HT1080 (cell line): ENCODE measurements around the gene PAIP2B. TPM values are rescaled to one million over a fixed set of nuclear protein-coding genes. Genes with fewer than 3 reads are reported as not detected.
"Not testable (repeated sequence)": the region's sequence is repeated elsewhere in the genome, so short reads cannot be mapped to it uniquely, and the experiment has no call there.

Source experiments
- DNase-seq: peaks from one replicate; pipeline ENCODE4 v3.0.0-alpha.2; 2015; ENCODE audit warnings: low read depth
- total RNA-seq: library from RNA; depleted of rRNA; stranded (reverse); fragments of >200 nt; shearing (Covaris generic); gene quantifications from 2 replicates; pipeline ENCODE4 v1.2.3, GENCODE V29; 2014

The PAIP2B gene
- total RNA-seq, 1 experiment from 2014 or later: 0.08 TPM

DNA sequence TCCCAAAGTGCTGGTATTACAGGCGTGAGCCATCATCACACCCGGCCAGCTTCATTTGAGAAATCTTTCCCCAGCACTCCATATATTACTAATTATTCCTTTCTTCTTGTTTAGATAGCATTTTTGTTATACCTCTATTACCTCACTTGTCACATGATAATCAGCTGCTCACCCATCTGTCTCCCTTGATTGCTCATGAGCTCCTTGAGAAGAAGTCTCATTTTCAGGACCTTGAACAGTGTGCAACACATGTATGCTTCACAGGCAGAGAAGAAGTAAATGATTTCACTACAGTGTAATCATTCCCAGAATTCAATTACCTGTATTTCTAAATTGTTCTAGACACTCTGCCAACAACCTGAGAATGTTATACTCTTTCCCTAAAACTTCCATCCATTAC is 6.2 kb downstream of the PAIP2B start:
- no peak for DNase-seq

DNA sequence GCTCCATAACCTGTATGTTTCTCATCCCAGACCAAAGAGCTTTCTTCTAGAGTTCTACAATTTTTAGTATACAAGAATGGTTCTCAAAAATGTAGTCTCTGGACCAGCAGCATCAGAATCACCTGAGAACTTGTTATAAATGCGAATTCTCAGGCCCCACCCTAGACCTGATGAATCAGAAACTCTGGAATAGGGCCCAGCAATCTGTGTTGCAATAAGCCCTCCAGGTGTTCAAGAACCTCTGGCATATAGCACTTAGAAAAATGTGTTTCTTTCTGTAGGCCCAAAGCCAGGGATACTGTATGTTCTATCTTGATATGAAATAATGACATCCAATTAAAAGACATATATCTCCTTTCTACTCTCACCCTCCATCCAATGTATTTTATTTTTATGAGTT is 10.4 kb downstream of the PAIP2B start:
- DNase-seq: no peak

DNA sequence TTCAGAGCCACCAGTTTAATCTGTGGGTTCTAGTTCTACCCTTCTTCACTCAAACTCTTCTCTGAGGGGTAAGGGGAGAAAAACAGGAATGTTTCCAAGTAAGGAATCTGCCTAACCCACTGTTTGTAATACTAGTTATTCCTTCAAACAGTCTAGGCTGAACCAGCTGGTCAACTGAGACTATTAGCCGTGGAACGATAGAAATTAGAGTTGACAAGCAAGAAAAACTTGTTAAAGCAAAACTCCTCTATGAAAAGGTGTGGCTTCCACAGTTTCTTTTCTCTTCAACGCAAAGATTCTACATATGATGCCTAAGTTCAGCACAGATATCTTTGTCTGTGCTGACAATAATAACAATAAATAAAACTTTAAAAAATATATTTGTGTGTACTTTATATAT is 11.5 kb downstream of the PAIP2B start:
- no peak for DNase-seq

DNA sequence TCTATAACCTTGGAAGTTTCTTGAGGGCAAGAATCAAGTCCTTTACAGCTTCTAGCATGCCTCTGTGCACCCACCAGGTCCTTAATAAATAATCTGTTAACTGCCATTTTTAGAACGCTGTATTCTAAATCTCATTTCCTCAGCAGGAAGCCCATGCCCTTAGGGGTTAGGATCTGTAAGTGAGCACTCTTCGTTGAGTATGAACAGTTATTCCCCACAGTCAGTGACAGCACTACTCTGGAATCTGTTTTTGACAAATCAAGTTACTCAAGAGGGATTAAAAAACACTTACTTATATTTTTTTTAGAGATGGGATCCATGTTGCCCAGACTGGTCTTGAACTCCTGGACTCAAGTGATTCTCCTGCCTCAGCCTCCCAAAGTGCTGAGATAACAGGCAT is 14.6 kb downstream of the PAIP2B start:
- no peak for DNase-seq

DNA sequence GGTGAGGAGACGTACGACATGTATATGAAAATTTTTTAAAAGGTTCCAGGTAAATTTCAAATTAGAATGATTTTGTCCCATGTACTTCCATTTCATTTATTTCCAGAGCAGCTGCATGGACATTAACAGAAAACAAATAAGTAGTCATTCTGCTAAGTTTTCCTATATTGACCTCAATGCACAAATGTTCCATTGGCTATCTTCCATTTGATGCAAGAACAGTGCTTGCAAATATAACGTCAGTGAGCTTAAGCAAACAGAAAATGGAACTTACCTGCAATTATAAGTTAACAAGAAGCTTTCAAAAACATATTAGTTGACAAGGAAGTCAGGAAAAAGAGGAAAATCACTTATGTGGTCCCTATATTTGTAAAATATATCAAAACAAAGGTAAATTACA is 16.6 kb downstream of the PAIP2B start:
- no peak for DNase-seq

DNA sequence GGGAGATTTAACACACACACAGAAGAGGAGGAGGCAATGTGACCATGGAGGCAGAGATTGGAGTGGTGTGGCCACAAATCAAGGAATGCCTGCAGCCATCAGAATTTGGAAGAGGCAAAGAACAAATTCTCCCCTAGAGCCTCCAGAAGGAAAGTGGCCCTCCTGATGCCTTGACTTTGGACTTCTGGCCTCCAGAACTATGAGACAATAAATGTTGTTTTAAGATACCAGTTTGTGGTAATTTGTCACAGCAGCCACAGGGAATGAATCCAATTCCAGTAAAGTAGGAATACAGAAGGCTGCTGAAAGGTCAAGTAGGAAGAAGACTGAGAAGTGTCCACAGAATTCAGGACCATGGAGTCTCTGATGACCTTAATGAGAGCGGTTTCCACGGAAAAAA is 18.1 kb downstream of the PAIP2B start:
- DNase-seq: no peak

DNA sequence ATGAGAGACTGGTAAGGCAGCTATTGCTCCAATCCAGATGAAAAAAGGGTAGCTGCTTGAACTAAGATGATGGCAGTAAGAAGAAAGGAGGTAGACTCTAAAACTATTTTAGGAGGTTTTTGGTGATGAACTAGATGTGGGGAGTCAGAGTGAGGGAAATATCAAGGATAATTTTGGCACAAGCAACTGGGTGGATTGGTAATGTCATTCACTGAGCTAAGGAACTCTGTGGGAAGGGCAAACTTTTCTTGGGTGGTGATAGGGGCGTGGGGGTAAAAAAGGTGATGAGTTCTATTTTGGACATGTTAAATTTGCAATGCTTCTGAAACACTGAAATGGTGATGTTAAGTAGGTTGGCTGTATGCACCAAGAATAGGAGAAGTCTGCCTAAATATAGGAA is 19.3 kb downstream of the PAIP2B start:
- no peak for DNase-seq

DNA sequence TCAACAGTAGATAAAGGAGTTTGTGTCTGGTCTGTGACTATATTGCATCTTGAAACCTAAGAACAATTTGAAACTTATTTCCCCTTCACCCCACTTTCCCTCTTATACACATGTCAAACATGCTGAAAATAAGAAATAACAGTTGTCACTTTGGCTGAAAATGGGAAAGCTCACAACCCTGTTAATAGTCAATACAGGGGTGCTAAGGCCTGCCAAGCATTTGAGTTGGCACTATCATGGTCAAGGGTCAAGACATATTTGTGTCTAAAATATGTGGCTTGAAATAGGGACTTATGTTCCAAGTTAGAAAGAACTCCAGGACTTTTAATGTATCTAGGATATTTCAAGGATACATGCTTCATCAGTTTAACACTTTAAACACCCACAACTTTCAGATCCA is 20.6 kb downstream of the PAIP2B start:
- no peak for DNase-seq

DNA sequence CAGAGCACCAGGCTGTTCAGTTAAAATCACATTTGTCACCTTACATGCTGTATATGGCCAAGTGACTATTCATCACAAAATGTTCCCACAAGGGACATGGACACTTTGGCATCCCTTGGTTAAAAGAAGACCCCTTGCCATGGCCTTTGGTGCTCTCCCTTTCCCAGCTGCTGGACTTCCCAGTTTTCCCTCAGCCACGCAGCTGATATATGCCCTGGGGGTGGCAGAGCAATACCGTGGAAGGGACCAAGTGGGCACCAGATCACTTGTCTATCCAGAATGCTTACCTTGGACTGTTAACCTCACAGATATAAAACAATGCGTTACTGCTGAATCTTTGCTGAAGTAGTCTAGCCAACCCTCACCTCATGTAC is 35.3 kb downstream of the PAIP2B start:
- DNase-seq: no peak

DNA sequence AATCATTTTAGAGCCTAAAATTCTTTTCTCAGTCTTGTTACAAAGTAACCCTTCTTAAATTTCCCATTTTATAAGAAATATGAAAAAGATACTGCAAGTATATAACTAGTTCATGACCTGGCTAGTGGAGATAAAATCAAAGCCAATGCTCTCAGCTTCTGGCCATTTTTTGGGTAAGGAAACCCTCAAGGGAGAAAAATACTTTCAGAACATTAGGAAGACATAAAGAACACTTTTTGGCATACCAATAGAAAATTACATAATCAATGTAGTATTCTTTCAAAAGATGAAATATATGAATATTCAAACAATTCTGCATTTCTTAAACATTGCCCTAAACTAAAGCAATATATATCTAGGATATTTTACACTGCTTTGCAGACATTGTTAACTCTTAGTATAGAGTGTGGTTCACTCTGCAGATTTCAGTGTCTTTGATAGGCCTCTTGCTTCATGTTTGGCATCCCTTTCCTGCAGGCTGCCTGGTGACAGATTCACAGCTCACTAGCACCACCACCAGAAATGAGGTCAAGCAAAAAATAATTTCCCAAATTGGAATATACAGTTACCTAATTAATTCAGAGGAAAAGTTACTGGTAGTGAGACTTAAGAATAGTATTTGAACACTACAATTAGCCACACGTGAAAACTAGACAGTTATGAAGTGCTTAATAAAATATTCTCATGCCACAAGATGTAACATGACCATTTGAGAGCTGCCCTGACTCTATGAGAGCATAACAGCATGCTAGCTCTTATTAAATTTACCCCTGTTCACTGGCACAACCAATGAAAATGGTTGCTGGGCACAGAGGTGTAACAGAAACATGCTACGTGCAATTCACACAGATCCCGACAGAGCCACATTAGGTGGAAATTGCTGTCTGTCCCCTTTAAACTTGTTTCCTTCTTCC is 36.0 kb downstream of the PAIP2B start:
- peak; percentile 11 for DNase-seq

DNA sequence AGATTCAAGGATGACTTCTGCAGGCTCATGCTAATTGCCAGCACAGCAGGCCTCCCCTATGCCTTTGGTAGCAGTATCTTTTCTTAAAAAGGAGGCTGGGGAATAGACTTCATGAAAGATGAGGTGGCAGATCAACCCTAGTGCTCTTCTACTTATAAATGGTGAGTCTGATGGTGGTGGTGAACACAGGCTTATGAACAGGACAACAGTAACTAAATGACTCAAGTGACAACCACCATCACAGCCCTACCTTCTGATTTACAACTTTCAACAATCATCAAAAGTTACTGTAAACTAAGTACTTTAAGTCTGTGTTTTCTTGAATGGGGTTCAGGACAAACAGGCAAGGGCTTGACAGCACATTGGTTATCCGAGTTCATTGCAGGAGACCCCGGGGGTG is 39.3 kb downstream of the PAIP2B start:
- no peak for DNase-seq

DNA sequence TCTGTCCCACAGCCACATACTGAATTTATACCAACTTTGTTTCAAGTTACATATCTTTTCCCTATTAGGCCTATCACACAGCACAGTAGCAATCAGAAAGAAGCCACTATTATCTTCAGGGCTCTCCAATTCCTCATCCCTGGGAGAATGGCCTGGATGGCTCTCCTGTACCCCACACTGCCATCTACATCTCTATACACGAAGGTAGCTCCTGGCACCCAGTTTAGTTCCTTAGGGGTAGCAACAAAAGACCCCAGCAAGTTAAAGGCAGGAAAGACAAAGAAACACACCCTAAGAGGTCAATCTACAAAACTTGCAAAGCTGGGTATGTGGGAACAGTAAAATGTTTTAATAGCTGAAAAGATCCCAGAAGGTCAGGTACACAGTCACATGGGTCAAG is 39.9 kb downstream of the PAIP2B start:
- no peak for DNase-seq

DNA sequence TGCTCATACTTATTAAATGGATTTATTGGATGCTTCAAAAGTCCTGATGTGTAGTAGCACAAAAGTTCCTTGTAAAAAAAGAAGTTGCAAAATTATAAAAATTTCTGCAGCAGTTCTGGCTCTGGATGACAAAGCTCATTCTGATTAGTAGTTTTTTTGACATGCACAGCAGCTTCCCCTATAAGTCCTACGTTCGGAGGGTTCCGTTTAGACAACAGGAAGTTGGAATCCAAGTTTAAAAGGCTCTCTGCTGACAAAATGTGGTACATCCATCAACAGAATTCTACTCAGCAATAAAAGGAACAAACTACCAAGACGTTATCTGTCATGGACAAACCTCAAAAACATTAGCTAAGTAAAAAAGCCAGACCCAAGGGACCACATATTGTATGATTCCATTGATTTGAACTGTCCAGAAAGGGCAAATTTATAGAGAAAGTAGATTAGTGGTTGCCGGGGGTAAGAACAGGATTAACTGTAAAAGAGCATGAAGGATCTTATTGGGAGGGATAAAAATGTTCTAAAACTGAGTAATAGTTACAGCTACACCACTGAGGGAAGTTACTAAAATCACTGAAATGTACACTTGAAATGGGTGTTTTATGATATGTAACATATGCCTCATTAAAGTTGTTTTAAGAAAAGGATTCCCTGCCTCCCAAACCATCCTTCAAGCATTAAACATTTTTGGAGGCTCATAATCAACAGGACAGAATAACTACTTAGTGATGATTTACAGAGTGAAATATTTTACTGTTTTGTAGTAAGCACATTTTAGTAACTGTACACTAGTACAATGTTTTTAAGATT is 43.4 kb downstream of the PAIP2B start:
- not testable (repeated sequence) for DNase-seq

DNA sequence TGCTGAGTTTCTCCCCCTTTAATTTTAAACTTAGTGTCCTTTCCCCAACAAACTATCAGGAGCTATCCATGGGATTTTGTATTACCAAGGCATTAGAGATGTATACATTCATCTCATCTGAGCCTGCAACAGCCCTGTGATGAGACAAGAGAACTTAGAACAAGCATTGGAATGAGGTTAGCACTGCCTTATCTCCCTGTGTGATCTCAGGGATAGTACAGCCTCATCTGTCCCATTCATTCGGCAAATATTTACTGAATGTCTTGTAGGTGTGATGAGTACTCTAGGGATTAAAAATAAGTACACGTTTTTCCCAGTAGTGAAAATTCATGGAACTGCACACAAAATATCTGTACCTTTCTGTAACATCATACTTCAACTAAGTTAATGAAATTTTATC is 45.6 kb downstream of the PAIP2B start:
- no peak for DNase-seq

DNA sequence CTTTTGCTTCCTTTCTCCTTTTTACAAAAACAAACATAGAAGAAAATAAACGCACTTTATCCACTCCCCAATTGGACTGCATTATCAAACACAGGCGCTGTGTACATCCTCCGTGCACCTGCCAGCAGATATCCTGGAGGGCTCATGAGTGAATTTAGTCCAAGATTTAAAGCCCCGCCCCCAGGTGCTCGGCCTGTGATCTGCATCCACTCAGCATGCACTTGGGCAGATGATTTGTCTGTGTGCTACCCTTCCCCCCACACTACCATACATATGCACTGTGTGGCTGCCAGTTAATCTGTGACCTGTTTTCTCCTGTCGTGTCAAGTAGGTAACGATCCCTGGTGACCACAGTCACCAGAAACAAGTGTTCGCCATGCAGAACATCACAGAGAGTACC is 48.1 kb downstream of the PAIP2B start:
- DNase-seq: not testable (repeated sequence)

DNA sequence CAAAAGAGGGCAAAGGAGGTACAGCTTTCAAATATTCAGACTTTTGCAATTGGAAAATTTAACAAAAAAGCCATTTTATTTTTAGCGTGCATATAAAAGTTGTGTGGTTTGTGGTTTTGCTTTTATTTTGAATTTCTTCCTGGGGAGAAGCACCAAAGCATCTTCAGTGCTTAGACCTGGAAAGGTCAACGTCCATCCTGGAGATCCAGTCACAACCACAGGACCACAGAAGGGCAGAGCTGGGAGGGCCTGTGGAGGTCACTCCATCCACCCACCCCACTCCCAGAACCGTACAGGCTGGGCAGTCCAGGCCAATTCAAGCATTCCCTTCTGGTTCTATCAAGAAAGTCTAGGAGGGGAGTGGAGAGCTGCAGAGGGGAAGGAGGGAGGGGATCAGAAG is 52.7 kb downstream of the PAIP2B start:
- no peak for DNase-seq

DNA sequence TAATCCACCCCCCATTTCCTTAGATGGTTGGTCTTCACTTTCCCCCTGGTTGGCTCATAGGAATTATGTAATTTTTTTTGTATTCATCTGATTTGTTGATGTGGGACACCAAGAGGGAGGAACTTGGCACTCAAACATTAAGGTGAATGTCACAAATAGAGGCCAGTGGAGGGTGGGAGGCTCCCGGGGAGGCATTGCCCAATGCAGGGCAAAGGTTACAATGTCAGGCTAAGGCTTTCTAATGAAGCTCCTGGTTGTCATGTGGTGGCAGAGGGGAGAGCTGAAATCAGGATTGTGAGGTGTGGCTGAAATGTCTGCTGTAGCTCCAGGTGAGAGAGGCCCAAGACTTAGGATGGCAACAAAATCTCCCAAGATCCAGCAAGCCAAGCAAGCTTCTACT is 53.8 kb downstream of the PAIP2B start:
- DNase-seq: no peak

DNA sequence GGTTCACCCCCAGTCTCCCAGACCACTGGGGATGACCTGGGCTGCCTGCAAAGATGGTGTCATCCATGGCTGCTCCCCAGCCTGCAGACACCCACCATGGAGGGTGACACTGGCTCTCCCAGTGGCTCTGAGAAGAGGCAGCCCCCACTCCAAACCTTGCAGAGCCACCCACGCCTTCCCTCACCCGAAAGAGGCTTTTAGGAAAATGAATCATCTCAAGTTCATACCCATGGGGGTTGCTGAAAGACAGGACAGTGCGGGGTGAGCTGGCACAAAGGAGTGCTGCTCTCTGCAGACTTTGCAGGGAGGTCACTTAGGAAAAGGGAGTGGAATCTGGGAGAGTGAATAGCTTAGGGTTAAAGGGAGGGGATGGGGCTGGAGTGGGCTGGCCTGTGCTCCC is 60.1 kb downstream of the PAIP2B start:
- no peak for DNase-seq

DNA sequence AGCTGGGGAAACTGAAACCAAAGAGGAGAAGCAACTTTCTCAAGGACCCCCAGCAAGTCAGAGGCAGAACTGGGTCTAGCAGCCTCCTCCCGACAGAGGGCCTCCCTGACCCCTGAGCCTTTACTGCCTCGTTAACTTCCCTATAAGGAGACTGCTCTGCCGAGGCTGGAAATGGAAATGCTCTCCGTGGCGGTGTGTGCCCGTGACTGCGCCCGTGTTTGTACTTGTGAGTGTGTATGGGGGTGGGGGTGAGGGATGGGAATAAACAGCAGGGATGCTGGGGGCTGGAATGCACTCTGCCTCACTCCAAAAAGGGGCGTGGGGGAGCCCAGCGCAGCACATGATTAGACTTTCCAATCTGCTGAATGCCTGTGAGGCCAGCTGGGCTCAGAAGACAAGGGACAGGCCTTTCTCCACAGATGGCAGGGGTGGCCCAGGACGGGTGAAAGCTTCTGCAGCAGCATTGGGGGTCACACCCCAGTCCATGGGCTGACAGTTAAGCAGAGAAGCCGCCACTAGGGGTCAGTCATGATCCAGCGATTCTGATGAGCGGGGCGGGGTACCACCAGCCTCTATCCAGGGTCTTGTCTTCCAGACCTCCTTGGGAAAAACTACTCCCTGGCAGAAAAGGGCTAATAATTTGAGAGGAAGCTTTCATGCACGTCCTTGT is 69.6 kb downstream of the PAIP2B start:
- DNase-seq: peak; percentile 26

DNA sequence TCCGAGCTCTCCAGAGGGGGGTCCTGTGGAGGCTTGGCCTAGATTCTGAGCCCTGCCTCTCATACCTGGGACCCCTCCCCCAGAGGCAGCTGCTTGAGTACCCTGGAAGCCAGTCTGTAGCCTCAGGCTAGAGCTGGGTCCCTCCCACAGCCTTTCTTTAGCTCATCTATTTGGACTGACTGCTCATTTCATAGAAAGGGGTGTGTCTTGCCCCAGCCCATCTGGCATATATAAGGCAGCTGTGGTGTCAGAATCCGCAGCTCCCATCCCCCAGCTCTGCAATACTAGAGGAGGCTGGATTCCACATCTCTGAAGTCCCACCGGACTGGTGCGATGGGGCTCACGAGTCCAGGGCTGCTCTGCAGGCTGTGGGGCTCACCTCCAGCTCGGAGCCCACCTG is 70.3 kb downstream of the PAIP2B start:
- no peak for DNase-seq

DNA sequence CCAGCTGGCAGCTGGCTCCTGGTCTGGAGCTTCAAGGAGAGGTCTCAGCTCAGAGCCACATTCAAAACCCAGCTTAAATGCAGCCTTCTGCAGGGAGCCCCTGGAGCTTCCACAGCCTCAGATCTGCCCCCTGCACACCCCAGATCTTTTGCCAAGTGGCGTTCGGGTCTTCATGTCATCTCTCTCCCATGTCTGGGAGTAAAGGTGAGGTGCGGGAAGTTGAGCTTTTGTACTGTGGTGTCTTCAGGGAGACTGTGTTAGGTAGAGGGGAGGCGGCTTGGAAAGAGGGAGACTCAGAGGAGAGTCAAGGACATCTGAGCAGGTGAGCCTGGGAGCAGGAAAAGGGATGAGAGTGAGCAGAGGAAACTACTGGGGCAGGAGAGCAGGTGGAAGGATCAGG is 71.1 kb downstream of the PAIP2B start:
- no peak for DNase-seq

DNA sequence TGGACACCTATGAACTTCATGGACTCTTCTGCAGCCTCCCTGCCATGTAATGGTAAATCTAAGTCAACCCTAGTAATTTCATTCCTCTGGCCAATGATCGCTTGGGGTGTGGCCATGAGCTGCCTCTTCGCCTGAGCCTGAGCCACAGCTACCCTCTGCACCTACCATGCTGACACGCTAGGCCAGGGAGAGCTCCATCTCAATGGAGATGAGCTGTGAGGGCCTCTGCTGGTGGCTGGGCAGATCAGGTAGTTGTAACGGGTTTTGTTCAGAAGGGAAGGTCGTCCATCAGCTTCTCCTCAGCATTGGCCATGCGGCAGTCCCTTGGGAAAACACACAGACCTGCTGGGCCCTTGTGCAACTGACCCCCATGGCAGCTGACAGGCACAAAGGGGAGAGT is 72.1 kb downstream of the PAIP2B start:
- peak; percentile 36 for DNase-seq
